Uterus (tissue), 2 donors: ENCODE results near the gene TRIM41.

Source experiments
- POLR2A ChIP-seq, 2 donors: fragments of 450-650 bp; IDR thresholded peaks; one replicate each; pipeline ENCODE4 v1.6.1; 2016; ENCODE audit warnings: antibody characterized with exemption in 2 of 2, mild to moderate bottlenecking in 1 of 2, moderate library complexity in 1 of 2
- TF ChIP-seq, protein P1 (sequence below), 4 experiments: fragments of 200-600 bp in 2 of 4; fragments of 450-650 bp in 2 of 4; sonication (generic) in 2 of 4; IDR thresholded peaks; one replicate each; pipeline ENCODE4 v1.5.1; 2016 to 2019; ENCODE audit warnings: antibody characterized with exemption in 4 of 4, mild to moderate bottlenecking in 2 of 4, moderate library complexity in 1 of 4

GRCh38 chr5:181221105-181221791 lies 1.8 kb upstream of the TRIM41 start:
- no peak for TF ChIP-seq POLR2A (IDR thresholded peaks at IDR 0.05)
- TF ChIP-seq, protein P1, sequence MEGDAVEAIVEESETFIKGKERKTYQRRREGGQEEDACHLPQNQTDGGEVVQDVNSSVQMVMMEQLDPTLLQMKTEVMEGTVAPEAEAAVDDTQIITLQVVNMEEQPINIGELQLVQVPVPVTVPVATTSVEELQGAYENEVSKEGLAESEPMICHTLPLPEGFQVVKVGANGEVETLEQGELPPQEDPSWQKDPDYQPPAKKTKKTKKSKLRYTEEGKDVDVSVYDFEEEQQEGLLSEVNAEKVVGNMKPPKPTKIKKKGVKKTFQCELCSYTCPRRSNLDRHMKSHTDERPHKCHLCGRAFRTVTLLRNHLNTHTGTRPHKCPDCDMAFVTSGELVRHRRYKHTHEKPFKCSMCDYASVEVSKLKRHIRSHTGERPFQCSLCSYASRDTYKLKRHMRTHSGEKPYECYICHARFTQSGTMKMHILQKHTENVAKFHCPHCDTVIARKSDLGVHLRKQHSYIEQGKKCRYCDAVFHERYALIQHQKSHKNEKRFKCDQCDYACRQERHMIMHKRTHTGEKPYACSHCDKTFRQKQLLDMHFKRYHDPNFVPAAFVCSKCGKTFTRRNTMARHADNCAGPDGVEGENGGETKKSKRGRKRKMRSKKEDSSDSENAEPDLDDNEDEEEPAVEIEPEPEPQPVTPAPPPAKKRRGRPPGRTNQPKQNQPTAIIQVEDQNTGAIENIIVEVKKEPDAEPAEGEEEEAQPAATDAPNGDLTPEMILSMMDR (IDR thresholded peaks at IDR 0.05) = no peak
